Fibroblast of skin of right biceps (primary cell): ENCODE data around the gene PAK6.

ENCODE experiments used
- DNase-seq: peaks from one replicate; pipeline ENCODE4 v3.0.0-alpha.2; 2013

PAK6 gene

DNA sequence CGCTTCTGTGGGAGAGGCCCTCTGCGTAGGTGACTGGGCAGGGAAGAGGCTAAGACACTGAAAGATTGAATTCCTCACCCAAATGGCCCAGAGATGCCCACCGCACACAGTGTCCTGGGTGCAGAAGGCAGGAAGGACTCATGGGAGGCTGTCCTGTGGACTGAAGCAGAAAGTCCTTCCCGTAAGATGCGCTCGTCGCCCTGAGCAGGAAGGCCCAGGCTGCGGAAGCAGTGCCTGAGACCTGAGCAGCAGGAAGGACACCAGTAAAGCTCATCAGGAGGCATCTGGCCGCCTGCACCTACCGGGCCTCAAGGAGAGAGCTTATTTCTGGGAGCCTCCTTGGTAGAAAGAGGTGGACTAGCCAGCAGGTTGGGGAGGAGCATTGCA, 3.3 kb downstream of the PAK6 start:
- DNase-seq: no peak

- no peak for DNase-seq
These were observed 3.7 kb downstream of the PAK6 start for GRCh38 chr15:40242601-40243000.

- no peak for DNase-seq
These were observed 4.4 kb downstream of the PAK6 start for GRCh38 chr15:40243126-40243810.

DNA sequence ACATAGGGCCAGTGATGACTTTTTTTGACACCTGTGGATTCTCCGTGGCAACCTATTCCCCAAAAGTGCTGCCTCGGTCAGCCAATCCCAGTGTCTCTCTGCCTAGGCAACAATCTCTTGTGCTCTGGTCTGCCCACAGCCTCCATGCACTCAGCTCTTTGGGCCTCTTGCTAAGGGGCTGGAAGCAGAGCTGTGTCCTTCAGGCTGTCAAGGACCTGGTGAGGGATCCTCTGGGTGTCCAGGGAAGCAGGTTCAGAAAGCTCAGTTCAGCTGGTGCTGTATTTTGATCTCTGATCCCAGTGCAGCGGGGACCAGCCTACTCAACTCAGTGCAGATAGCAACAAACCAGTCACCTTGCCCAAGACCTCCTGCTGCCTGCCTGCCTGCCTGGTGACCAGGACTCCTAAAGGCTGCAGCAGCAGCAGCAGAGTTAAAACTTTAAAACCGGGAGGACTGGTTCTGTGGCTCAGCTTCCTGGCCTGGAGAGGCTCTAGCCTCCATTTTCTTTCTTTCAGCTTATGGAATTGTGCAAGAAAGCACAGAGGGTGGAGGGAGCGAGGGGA, 6.2 kb downstream of the PAK6 start:
- no peak for DNase-seq

GRCh38 chr15:40245666-40246450, 7.0 kb downstream of the PAK6 start:
- DNase-seq: no peak

DNA sequence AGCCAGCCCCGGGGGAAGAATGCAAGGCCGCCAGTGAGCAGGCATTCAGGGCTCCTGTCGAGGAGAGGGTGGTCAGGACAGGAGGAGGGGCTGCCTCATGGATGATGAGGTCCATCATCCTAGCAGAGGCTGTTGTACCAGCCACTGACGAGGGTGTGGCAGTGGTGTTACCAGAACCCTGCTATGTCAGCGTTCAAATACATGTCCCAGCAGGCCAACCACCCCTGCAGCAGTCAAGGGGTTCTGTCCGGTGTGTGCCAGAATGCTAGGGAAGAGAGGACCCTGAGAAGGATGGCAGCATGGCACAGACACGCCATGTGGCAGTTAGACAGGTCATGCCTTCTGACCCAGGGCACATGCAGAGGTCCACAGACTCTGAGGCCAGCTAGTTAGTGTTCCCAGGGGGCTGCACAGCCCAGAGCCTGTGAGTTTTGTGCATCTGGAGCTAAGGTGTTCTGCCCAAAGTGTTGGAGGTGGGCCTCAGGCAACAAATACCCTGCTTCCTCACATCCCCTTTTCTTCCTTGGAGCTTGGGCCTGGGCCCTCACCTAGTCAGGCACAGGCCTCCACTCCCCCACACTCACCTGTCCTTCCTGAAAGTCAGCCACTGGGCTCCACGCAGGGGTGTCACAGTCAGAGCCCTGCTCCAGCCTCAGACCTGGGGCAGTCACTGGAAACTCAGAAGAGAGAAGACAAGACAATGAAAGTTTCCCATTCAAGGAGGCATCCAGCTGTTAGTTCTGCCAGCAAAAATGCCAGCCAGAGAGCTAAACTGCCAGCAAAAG, 7.8 kb downstream of the PAK6 start:
- no peak for DNase-seq

DNA sequence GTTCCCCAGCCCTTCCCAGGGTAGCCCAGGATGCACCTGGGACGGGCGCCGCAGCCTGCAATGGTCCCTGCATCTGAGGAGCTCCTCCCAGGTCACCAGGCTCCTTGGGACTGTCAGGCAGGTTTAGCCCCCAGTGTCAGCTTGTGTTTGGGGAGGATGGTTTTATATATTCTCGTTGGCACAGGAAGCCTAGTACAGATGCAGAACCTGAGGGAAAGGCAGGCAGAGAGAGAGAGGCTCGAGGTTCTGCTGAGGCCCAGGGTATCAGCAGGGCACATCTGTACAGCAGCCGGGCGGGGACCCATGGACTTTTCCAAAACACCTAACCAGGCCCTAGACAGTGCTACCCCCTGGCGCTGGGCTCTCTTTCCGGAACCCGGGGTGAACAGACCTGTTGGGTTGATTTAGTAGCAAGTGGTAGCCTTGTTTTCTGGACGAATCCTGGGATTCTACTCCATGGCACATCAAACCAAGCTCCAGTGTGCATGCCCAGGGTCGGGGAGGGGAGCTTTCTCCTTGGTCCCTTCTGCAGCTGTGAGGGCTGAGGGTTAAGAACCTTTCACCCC, 8.6 kb downstream of the PAK6 start:
- no peak for DNase-seq

GRCh38 chr15:40248006-40248783, 9.3 kb downstream of the PAK6 start:
- DNase-seq: no peak

DNA sequence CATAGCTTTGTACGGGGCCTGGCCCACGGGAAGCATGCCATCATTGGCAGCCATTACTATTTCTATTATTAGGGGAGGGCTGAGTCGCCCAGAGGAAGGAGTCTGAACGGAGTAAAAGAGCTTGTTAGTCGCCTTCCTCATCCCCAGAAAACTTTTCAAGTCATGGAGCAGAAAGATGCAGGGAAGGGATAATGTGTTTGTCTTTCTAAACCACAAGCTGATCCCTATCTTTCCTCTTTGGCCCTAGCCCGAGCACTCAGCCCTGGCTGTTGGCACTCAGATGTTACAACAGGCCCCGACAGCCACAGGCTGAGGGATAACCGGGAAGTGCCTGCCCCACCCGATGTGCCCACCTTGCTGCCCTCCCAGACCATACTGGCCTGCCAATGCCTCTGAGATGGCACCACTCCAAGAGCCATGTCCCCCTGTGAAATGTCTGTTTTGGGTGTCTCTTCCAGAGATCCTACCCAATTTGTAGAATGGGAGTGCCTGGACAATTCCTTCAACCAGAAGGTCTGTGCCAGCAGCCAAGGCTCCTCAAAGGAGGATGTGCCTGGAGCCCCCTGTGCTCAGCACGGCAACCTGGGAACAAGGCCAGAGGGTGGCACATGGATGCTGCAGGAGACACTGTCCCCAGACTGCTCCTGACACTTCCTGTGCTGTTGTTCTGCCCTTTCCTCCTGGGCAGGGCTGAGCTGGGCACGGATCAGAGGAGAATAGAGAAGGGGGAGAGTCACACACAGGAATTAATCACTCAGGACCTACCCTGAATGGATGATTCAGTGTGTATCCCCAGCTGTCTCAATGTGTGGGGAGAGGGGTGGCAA, 10.8 kb downstream of the PAK6 start:
- peak; percentile 62 for DNase-seq

- DNase-seq: no peak
These were observed 11.4 kb downstream of the PAK6 start for GRCh38 chr15:40250304-40250656.

- no peak for DNase-seq
These were observed 12.1 kb downstream of the PAK6 start for GRCh38 chr15:40250771-40251483.

GRCh38 chr15:40251486-40252140, 12.8 kb downstream of the PAK6 start:
- no peak for DNase-seq

DNA sequence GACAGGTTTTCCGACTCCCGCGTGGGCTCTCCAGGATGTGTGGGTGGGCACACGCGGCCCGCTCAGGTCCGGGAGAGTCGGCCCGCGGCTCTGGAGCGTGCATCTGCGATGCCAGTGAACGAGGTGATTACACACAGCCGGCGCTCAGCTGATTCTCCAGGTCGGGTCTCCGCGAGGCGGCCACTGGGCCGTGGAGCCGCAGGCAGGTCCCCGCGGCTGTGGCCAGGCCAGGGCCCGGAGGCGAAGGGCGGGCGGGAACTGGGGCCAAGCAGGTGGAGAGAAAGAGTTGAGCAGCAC, 13.2 kb downstream of the PAK6 start:
- DNase-seq: no peak

- DNase-seq: no peak
These were observed 13.7 kb downstream of the PAK6 start for GRCh38 chr15:40252438-40253166.

GRCh38 chr15:40253167-40253790, 14.4 kb downstream of the PAK6 start:
- DNase-seq: no peak

- no peak for DNase-seq
These were observed 15.6 kb downstream of the PAK6 start for GRCh38 chr15:40254452-40254851.

DNA sequence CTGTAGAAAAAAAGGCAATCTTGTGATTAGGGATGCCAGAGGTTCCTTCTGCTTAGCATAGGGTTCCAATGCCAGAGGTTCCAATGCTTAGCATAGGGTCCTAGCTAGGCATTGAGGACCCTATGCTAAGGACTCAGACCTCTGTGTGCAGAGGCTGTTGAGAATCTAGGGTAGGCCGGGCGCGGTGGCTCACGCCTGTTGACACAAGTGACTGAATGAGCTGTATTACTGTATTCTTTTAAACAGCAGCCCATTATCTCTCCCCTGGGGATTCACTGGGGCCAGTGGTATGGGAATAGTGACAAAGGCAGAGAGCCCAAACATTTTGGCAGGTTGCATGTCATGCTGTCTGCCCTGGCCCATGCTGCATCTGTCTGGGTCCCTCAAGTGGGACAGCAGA, 16.2 kb downstream of the PAK6 start:
- no peak for DNase-seq

DNA sequence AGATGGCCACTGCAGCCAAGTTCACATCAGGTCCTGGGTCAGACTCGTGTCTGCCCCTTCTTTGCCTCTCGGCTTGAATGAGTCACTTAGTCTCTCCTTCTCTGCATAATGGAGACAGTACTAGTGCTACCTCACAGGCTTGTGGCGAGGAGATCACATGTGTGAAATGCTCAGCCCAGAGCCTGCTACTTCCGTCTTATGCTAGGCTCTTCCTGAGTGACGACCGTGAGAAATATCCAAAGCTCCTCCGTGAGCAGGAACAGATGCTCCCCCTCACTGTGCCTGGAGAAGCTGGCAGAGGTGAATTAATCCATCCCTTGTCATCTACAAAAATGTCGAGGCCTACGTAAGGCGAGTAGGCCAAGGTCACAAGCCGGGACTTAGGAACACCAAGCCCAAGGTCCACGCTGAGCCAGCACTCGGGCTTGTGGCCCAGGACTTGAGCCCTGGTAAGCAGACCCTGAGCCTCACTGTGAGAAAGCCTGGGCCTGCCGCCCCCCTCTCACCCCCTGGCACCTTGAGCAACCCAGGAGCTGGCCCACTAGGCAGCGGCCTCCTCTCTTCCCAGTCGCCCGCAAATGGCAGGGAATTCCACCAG, 17.9 kb downstream of the PAK6 start:
- DNase-seq: peak; percentile 78
